ENCODE measurements around the gene CD53.

DNA sequence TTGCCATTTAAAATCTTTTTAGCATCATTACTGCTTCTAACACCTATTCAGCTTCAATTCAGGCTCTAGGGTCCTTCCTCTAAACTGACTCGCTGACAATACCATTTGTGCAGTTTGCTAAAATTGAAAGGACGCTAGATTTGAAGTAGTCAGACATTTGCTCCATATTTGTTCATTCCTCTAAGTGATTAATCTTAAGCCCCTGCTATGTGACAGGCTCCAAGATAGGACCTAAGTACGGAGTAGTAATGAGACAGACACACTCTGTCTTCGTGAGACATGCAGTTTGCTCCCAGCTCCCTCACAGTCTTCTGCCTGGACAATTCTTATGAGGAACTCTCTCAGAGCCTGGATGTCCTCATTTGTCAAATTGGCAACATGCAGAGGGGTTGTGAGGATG lies 26.1 kb upstream of the CD53 start:
- TF ChIP-seq SP1 (IDR thresholded peaks at IDR 0.05; ENCODE audit: low read depth), result no peak
- no peak for TF ChIP-seq POLR2AphosphoS5 (IDR thresholded peaks at IDR 0.05; ENCODE audit: low read depth, low read length)
- TF ChIP-seq POLR2A (IDR thresholded peaks at IDR 0.05; ENCODE audit: borderline replicate concordance, extremely low read depth, insufficient read depth, insufficient read length), result no peak

All from HCT116 (cell line).